HS-5 (cell line): ENCODE results near the gene PYGB.

Source experiments
- DNase-seq: peaks from one replicate; pipeline ENCODE4 v3.0.0-alpha.2; 2012; ENCODE audit warnings: low read depth

Gene PYGB

GRCh38 chr20:25338112-25339023 lies 90.5 kb downstream of the PYGB start:
- DNase-seq = no peak

- no peak for DNase-seq
These were observed 91.7 kb downstream of the PYGB start for GRCh38 chr20:25339608-25340007.

DNA sequence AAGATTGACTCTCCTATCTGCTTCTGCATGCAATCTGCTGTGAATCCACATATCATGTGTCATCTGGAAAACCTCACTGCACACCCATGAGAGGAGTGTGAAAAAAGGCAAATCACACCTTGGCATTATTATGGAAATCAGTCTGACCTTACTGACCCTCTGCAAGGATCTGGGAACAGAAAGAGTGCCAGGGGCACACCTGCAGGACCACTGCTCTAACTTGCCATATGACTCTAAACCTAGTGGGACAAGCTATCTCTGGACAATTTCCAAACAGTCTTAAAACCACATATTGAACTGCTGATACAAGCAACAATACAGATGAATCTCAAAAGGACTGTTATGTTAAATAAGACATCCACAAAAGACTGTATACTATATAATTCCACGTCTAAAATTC lies 92.5 kb downstream of the PYGB start:
- no peak for DNase-seq

GRCh38 chr20:25341716-25342680 lies 94.1 kb downstream of the PYGB start:
- no peak for DNase-seq

DNA sequence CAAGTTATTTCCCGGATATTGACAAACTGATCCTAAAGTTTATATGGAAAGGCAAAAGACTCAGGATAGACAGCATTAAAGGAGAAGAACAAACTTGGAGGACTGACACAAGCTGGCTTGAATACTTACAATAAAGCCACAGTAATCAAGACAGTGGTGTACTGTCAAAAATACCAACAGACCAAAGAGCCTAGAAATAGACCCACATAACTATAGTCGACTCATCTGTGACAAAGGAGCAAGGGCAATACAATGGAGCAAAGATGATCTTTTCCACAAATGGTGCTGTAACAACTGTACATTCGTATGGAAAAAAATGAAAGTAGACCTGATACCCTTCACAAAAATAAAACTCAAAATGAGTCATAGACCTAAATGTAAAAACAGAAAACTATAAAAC lies 96.7 kb downstream of the PYGB start:
- DNase-seq = no peak

DNA sequence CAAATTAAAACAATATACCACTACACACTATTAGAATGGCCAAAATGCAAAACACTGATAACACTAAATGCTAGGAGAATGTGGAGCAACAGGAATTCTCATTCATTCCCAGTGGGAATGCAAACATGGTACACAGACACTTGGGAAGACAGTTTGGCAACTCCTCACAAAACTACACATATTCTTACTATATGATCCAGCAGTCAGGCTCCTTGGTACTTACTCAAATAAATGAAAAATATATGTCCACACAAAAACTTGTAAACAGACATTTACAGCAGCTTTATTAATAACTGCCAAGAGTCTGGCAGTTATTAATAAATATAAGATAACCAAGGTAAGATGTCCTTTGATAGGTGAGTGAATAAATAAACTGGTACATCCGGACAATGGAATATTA lies 97.8 kb downstream of the PYGB start:
- no peak for DNase-seq

- DNase-seq = no peak
These were observed 98.5 kb downstream of the PYGB start for GRCh38 chr20:25346349-25346748.
